ENCODE data around the gene SNAI3. TPM values are rescaled to one million over a fixed set of nuclear protein-coding genes. Genes with fewer than 3 reads are reported as not detected.

SNAI3 gene
- total and polyA plus RNA-seq, 9 of the 15 experiments (the other 6 are each of a cell fraction or from before 2014, with no cell fraction given): 0.04 to 4.1 (median 0.80) TPM; not detected in 1

DNA sequence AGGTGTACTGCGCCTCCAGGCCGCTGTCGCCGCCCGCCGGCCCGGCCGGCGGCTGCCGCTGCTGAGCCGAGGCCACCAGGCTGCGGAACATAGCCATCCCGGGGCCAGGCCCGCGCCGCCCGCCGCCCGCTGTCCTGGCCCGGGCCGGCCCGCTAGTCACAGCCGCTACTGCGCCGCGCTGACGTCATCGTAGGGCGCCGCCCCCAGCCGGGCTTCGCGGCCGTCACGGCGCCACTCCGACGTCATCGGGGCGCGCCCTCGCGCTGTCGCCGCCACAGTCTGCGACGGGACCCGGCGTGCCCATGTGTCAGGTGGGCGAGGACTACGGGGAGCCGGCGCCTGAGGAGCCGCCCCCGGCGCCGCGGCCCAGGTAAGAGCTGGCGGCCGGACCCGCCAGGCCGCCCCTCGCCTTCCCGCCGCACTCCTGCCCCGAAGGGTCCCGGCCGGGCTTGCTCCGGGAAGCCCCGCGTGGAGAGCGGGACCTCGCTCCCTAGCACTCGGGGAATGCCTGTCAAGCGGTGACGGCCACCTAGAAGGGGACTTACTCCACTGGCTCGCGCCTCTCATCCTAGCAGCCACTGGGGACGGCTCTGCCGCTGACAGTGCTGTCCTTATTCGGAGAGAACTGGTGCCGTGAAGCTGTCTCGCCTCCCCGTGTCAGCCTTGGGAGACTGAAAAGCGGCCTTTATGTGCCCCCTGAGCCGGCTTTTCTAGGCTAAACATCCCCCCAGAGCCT, 20.1 kb upstream of the SNAI3 start, which contains the start of the genes CTU2 and RNF166 (continued):
- TF ChIP-seq, protein P1, sequence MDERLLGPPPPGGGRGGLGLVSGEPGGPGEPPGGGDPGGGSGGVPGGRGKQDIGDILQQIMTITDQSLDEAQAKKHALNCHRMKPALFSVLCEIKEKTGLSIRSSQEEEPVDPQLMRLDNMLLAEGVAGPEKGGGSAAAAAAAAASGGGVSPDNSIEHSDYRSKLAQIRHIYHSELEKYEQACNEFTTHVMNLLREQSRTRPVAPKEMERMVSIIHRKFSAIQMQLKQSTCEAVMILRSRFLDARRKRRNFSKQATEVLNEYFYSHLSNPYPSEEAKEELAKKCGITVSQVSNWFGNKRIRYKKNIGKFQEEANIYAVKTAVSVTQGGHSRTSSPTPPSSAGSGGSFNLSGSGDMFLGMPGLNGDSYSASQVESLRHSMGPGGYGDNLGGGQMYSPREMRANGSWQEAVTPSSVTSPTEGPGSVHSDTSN (CRISPR knock-in tag; IDR thresholded peaks at IDR 0.05; ENCODE audit: low read depth): no peak
- TF ChIP-seq, protein P1 (tag; conservative IDR thresholded peaks at IDR 0.05; ENCODE audit: low read depth): no peak
- TF ChIP-seq ZBTB12 (CRISPR knock-in tag; IDR thresholded peaks at IDR 0.05): peak; percentile 100
- TF ChIP-seq THAP7 (CRISPR knock-in tag; IDR thresholded peaks at IDR 0.05): no peak
- 0 out of 2 replicates have a peak, but pooled peaks have one; percentile 44 for TF ChIP-seq ZNF609 (CRISPR knock-in tag; IDR thresholded peaks at IDR 0.05; ENCODE audit: borderline replicate concordance)
- TF ChIP-seq TBP (optimal IDR thresholded peaks at IDR 0.05; ENCODE audit: low read depth, low read length): peak; percentile 59
- TF ChIP-seq, protein P2, sequence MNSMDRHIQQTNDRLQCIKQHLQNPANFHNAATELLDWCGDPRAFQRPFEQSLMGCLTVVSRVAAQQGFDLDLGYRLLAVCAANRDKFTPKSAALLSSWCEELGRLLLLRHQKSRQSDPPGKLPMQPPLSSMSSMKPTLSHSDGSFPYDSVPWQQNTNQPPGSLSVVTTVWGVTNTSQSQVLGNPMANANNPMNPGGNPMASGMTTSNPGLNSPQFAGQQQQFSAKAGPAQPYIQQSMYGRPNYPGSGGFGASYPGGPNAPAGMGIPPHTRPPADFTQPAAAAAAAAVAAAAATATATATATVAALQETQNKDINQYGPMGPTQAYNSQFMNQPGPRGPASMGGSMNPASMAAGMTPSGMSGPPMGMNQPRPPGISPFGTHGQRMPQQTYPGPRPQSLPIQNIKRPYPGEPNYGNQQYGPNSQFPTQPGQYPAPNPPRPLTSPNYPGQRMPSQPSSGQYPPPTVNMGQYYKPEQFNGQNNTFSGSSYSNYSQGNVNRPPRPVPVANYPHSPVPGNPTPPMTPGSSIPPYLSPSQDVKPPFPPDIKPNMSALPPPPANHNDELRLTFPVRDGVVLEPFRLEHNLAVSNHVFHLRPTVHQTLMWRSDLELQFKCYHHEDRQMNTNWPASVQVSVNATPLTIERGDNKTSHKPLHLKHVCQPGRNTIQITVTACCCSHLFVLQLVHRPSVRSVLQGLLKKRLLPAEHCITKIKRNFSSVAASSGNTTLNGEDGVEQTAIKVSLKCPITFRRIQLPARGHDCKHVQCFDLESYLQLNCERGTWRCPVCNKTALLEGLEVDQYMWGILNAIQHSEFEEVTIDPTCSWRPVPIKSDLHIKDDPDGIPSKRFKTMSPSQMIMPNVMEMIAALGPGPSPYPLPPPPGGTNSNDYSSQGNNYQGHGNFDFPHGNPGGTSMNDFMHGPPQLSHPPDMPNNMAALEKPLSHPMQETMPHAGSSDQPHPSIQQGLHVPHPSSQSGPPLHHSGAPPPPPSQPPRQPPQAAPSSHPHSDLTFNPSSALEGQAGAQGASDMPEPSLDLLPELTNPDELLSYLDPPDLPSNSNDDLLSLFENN (IDR thresholded peaks at IDR 0.05; ENCODE audit: low read depth in 2 of 2, low read length in 2 of 2): peak in 1 of 2 experiments; percentile 62; a peak in 1 of 4 replicates
- TF ChIP-seq ZBTB17 (CRISPR knock-in tag; IDR thresholded peaks at IDR 0.05): peak; percentile 66
- TF ChIP-seq, protein P3, sequence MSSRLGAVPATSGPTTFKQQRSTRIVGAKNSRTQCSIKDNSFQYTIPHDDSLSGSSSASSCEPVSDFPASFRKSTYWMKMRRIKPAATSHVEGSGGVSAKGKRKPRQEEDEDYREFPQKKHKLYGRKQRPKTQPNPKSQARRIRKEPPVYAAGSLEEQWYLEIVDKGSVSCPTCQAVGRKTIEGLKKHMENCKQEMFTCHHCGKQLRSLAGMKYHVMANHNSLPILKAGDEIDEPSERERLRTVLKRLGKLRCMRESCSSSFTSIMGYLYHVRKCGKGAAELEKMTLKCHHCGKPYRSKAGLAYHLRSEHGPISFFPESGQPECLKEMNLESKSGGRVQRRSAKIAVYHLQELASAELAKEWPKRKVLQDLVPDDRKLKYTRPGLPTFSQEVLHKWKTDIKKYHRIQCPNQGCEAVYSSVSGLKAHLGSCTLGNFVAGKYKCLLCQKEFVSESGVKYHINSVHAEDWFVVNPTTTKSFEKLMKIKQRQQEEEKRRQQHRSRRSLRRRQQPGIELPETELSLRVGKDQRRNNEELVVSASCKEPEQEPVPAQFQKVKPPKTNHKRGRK (tag; IDR thresholded peaks at IDR 0.05): no peak
- TF ChIP-seq CREB1 (IDR thresholded peaks at IDR 0.05): peak; percentile 100
- TF ChIP-seq CREB1 (CRISPR knock-in tag; IDR thresholded peaks at IDR 0.05): peak; percentile 99

Data from K562 (cell line).